NCI-H526 treated with DMSO at 0.1 percent for 48 hours (cell line): ENCODE data around the gene ZNF302.
"Not testable (repeated sequence)": the region's sequence is repeated elsewhere in the genome, so short reads cannot be mapped to it uniquely, and the experiment has no call there.

Source experiments
- DNase-seq: peaks from one replicate; lab custom pipeline; 2025; lab: John Stamatoyannopoulos, UW

Gene ZNF302

DNA sequence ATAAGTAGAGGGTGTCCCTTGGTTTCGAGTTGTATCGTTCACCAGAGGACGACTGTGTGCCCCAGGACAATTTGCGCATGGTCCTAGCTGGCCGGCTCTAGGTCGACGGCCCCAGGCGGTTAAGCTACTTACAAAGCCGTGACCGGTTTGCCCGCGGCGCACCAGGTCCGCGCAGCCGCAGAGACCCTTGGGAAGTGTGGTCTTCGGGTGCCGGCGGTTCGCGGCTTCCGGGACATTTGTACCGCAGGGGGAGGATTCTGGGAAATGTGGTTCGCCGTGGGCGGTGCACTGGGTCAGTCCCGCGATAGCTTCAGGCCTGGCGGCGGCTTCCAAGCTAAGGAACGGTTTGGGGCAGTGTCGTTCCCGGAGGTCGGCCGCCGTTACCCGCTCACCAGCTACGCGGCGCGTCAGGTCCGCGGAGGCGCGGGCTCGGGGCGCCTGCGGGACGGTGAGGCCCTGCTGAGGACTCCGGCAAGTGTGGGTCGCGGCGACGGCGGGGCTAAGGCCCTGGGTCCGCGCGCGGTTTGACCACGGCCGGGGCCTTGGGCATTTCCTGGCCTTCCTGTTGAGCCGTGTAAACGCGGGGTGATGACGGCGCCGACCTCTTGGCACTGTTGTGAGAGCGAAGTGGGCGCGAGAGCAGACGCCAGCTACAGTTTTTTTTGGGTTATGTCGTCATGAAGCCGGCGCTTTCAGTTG is at the start of gene ZNF302:
TSS of gene ZNF302 (plus strand) at position 293 of the 699 bp plus-strand sequence. CDS start 1,127 bp downstream, outside the sequence.
- DNase-seq = peak; percentile 98

DNA sequence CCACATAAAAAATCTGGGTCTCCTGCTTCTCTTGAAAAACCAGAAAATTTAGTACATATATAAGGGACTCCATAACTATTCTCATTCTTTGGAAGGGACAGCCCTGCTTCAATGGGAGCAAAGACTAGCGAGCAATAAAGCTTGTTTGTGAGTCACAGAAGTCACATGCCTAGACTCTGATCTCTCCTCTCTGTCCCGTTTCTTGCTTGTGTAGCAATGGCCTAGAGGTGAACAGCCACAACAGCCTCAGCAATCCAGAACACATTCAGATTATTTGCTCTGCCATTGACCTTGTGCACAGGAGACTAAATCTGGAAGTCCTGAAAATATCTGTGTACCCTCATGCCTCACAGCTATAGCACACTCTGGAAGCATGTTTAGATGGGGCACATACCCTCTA is 43.7 kb upstream of the ZNF302 start:
- DNase-seq = no peak

DNA sequence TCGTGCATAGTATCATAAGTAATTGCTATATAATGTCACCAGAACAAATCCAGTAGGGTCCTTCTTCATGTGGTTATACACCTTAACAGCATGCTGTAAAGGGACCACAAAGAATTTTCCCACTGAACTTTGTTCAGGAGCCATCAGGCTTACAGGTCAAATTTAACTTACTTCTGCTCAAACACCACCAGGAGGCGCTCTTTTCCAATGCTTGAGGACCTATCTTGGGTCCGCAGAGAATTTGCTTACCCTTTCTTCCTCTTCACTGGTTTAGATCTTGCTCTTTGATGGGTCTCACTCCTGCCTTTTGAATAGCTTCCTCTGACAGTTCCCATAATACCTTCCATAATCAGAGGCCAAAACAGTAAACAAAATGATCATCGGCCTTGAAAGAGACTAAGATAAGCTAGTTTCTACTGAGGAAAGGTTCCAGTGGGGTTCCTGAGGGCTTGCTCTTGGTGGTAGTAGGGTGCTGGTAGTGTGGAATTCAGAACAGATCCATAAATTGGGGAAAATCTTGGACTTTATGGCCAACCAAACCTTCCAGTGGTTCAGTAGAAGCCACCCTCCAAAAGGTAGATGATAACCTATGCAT is 37.9 kb upstream of the ZNF302 start:
- peak; percentile 77 for DNase-seq

DNA sequence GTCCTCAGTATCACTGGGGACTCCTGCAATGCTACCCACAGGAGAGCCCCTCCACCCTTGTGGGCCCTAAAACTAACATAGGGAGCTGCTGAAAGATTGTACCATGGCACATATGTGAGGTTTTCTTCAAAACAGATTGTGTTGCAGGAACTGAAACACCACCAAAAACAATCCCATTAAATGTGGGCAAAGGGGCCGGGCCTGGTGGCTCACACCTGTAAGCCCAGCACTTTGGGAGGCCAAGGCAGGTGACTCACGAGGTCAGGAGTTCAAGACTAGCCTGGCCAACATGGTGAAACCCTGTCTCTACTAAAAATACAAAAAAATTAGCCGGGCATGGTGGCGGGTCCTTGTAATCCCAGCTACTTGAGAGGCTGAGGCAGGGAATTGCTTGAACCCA is 35.2 kb upstream of the ZNF302 start:
- DNase-seq = no peak

DNA sequence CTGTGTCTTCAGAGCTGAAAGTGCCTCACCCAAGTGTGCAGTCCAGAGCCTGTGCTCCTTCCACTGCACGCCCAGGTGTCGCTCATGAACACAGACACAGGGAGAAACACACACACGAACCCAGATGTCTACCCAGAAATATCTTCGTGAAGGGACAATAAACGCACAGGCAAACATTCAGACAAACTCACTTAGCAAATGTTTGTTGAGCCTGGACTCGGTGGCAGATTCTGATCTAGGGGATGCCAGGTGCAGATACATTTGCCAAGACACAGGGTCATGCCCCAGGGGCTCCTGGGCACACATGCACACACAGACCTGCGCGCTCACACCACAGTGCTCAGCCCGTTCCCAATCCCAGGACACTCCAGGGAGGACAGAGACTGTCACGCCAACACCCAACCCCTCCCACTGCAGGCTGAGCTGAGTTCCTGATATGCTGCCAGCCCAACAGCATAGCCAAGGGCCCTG is 32.5 kb upstream of the ZNF302 start:
- DNase-seq = no peak

DNA sequence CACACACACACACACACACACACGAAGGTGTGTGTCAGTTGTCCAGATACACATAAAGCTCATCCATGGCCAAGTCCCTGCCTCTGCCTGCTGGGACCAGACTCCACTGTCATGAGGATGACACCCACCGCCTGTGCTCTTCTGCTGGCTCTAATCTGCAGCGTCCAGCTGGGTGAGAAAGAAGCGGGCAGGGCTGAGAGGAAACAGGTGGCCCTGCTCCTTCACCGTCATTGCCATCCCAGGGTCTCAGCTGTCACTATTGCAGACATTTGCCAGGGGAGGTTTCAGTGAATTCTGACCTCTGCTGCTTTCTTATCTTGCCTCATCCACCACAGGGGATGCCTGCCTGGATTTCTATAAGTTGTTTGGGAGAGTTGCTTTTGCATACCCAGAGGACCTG is 31.9 kb upstream of the ZNF302 start:
- DNase-seq = no peak

DNA sequence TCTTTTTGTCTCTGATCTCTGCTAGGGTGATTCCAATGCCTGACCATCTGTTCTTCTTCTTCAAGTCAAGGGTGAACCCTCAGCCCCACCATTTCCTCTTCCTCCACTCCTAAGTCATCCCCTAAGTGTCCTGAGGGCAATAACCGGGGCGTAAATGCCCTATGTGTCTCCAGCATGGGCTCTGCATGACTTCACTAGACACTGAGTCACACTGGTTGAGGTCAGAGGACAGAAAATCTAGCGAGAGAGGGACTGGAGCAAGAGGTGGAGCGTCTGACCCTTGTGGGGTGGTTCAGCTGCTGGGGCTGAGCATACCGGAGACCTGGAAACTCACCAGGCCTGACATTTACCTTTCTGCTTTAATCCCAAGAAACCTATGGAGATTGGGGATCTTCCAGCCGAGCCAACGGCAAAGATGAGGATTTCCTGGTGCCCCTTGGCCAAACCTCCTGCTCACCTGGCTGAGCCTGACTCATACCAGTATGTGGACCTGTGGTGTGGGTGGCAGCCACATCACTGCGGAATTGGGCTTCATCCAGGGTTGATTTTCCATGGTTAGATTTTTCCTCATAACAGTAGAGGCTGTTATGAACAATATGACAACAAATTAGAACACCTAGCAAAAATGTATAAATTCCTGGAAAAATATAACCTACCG is 27.5 kb upstream of the ZNF302 start:
- DNase-seq = no peak

DNA sequence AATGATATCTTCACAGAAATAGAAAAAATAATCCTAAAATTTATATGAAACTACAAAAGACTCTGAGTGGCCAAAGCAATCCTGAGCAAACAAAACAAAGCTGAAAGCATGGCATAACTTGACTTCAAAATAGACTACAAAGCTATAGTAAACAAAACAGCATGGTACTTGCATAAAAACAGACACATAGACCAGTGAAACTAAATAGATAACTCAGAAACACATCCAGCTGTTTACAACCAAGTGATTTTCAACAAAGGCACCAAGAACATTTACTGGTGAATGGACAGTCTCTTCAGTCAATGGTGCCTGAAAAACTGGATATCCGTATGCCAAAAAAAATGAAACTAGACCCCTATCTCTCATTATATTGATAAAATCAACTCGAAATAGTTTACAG is 25.7 kb upstream of the ZNF302 start:
- DNase-seq = no peak

DNA sequence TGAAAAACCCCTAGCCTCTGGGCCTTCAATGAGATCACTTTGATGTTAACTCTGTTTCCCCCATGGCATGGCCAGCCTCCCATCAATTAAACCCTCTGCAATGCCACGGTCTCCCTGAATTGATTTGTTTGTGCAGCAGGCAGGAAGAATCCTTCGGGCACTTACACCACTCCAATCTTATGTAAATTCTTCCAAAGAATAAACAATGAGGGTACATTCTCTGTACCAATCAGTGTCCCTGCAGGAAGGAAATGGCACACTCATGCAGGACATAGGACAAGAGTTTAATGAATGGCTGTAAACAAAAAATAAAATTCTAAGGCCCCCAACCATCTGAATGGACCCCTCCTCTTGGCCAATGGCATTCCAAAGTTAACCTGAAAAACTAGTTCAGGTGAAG is 22.7 kb upstream of the ZNF302 start:
- no peak for DNase-seq

DNA sequence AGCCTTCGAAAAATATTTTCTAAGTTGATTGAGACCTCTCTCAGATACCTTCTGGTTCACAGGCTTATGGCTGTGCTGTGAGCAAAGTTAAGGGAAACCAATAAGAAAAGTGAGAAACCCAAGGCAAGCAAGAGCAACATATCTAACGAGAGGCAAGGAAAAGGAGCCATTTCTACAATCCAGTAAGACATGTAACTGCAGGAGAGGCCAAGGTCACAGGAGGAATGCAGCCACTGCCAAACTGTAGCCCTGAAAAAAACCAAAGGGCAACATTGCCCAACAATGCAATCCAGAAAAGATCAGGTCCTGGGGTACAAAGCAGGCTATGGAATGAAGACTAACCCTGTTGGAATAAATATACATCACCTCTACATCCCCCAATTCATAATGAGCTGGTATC is 21.8 kb upstream of the ZNF302 start:
- DNase-seq = no peak

DNA sequence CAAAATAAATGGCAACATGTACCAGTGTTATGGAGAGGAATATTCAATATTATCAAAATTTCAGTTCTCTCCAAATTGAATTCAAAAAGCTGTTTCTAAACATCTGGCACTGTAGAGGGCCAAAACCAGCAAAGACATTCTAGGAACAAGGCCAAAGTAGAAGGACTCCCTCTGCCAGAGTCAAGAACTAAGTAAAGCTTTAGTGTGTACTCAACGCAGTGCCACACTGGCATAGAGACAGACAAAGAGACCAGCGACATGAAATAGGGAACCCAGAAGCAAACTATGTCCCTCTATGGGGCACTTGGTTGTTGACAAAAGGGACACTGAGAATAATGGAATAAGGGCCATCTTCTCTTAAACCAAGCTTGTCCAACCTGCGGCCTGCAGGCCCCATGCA is 16.1 kb upstream of the ZNF302 start:
- DNase-seq = no peak

DNA sequence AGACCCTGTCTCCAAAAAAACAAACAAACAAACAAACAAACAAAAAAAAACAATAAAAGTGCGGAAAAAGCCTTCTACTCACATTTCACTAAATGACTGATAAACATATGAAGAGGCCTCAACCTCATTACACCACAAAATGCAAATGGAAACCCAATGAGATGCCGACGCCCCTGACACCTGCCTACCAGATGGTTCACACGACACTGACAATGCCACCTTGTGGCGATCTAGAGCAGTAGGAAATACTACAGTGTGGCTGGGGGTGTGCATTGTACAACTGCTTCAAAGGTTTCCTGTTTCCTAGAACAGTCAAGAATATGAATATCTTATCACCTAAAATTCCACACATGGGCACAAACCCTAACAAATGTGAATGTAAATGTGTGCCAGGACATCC is 14.6 kb upstream of the ZNF302 start:
- peak; percentile 90 for DNase-seq

DNA sequence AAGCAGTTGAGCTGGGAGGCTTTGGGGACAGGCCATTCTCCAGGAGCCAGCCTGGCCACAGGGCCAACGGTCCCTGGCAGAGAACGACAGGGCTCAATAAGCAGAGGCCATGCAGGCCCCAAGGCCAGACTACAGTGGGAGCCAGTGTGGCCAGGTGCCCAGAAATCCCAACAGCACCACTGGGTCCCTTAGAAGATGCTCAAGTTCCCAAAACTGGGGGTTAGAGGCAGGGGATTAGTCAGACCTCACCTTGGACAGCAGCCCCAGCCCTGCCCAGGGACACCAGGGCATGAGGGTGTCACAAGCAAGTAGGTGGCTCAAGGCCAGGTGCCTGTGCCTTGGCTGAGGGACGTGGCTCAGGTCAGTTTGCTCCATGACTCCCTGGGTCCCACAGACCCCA is 13.3 kb upstream of the ZNF302 start:
- no peak for DNase-seq

DNA sequence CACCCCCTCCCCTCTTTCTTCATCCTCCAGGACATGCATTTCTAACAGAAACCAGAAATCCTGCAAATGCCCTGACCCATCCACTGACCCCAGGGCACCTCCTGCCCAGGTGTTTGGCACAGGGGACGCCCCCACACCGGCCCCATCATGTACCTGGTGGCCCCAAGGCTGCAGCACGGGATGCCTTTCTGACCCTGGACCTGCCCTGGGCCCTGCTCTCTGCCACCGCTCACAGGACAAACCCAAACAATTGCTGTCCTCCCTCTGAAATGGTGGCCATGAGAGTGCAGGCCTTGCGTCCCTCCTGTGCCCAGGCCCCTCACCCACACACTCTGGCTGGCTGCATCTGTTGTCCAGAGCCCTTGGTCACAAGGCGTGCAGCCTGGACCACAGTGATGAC is 12.6 kb upstream of the ZNF302 start:
- no peak for DNase-seq

DNA sequence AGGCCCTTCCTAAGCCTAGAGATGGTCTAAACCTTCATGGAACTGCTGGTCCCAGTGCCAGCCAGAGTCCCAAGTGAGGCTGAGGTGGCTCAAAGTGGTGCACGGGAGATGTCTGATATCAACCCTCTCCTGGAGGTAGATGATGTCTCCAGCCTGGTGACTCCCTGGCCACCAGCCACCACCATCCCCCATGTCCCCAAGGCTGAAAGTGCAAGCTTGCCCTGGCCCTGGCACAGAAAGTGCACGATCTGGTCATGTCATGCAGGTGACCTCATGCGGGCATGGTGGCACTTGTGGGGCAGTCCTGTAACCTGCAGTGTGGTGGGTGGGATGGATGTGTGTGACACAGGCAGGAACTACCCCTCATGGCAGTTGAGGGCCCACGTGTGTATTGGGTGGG is 12.2 kb upstream of the ZNF302 start:
- DNase-seq = not testable (repeated sequence)

DNA sequence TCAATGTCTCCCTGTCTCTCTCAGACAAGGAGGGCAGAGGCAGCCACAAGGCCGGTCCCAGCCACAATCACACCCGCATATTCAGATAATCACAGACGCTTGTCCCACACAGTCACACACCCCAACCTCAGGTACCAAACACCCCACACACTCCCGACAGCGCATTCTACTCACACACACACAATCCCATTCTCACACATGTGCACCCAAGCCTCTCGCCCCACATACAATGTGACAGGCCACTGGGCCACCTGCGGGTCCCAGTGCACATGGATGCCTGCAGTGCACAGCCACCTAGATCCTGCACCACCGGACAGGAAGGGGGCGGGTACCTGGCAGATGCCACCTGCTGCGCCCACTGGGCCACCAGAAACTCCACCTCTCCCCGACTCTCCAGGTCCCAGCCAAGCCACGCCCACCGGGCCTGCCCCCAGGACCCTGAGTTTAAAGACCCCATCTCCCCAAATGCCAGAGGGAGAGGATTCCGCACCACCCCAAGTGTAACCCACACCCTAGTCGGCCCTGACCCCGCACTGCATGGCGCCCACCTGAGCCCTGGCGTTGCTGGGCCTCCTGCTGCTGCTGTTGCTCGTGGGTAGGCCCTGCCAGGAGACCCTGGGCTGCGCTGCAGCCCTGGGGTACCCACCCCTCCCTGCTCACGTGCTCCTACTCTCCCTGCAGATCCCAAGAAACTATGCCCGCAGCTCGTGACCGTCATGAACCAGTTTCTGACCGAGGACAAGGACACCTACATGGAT is 11.1 kb upstream of the ZNF302 start:
- no peak for DNase-seq

DNA sequence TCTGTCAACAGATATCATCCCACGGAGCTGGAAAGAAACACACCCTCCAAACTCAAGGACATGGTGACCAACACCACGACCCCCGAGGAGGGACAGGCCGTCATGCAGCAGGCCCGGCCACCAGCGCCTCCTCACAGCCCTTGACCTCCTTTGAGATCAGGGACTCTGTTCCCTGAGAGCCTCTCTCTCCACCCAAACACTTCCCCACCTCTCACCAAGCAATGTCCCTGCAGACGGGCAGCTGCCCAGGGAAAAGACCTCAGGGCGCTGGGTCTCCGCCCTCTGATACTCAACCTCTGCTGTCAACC is 10.6 kb upstream of the ZNF302 start:
- DNase-seq = no peak

DNA sequence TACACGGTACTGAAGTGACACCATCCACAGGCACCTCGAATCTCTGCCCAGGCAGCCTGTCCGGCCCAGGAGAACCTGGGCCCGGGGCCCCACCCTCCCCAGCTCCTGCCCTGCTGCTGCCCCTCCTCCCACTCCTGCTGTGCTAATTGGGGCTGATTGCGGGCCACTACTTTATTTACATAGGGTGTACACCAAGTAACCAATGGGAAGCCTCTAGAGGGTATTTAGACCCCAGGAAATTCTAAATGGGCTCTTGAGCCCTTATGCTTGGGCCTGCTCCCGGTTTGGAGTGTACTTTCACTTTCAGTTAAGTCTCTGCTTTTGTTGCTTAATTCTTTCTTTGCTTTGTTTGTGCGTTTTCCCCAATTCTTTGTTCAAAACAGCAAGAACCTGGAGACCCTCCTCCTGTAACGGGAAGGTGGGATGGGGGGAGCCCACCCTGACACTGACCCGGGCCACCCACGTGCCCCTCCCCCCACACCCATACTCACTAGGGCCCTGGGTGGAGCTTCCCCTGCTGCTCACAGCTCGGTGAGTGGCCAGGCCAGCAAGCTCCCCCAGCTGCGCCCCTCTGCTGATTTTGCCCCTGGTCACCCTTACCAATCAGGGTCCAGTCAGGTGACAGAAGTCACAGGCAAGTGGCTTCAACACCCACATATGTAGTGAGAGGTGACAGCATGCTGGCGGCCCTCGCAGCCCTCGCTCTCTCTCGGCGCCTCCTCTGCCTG is 10.0 kb upstream of the ZNF302 start:
- peak; percentile 53 for DNase-seq

DNA sequence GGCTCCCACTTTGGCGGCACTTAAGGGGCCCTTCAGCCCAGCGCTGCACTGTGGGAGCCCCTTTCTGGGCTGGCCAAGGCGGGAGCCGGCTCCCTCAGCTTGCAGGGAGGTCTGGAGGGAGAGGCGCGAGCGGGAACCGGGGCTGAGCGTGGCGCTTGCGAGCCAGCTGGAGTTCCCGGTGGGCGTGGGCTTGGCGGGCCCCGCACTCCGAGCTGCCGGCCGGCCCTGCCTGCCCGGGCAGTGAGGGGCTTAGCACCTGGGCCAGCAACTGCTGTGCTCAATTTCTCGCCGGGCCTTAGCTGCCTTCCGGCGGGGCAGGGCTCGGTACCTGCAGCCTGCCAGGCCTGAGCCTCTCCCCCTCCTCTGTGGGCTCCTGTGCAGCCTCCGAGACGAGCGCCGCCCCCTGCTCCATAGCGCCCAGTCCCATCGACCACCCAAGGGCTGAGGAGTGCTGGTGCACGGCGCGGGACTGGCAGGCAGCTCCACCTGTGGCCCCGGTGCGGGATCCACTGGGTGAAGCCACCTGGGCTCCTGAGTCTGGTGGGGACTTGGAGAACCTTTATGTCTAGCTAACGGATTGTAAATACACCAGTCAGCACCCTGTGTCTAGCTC is 9.3 kb upstream of the ZNF302 start:
- DNase-seq = peak; percentile 13

DNA sequence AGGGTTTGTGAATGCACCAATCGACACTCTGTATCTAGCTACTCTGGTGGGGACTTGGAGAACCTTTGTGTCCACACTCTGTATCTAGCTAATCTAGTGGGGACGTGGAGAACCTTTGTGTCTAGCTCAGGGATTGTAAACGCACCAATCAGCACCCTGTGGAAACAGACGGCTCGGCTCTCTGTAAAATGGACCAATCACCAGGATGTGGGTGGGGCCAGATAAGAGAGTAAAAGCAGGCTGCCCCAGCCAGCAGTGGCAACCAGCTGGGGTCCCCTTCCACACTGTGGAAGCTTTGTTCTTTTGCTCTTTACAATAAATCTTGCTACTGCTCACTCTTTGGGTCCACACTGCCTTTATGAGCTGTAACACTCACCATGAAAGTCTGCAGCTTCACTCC is 8.8 kb upstream of the ZNF302 start:
- peak; percentile 10 for DNase-seq

DNA sequence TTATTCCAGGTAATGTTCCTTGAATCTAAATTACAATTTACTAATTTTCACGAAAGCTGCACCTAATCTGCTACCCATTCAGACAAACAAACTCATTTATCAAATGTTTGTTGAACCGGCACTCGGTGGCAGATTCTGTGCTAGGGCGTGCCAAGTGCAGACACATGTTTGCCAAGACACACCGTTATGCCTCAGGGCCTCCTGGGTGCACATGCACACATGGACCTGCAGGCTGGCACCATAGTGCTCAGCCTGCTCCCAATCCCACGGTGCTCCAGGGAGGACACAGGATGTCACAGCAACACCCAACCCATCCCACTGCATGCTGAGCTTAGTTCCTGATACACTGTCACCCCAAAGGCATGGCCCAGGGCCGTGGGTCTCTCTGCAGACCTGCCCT is 8.2 kb upstream of the ZNF302 start:
- DNase-seq = peak; percentile 42

DNA sequence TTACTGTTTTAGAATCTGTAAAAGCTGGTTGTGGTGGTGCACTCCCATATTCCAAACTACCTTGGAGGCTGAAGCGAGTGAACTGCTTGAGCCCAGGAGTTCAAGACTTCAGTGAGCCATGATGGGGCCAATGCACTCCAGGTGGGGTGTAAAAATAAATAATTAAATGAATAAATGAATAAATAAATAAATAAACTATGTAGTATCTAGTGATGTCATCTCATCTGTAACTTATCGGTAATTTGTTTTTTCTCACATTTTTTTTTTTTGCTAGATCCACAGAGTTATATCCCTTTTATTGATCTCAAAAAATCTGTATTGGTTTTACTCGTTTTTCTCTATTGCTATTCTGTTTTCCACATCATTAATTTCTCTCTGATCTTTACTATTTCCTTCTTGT is 5.5 kb upstream of the ZNF302 start:
- DNase-seq = no peak
